ENCODE results near the gene HDAC11. TPM values are rescaled to one million over a fixed set of nuclear protein-coding genes. Genes with fewer than 3 reads are reported as not detected.

Gene HDAC11
- total RNA-seq, 1 donor from 2014 or later, result 15.2 TPM

DNA sequence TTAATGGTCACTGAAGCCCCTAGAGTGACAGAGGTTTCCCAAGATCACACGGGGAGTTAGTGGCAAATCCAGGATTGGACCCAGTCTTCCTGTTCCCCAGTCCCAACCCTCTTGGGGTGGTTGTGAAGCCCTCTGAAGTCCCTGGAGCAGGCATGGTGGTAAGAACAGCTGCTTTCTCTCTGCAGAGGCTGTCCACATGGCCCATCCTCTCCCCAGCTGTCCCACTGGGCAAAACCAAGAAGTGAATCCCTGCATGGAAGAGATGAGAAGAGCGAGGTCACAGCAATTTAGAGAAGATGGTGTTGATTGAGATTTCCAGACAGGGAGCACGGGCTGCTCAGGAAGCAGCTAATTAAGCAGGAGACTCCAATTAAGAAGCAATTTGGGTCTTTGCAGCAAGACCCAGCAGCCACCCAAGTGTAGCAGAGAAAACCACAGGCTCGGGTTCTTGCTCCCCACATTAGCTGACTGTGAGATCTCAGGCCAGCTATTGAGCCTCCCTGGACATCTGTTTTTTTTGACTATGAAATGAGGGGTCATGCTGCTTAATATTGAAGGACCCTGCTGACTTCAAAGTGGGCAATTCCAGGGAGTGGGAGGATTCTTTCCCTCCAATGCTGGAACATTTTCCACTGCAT lies 14.8 kb upstream of the HDAC11 start:
- H3K27ac Mint-ChIP-seq (ENCODE audit: unreplicated experiment), result no peak overlapping the region
- no peaks in the 10 kb centered on the region for H3K36me3 Mint-ChIP-seq (ENCODE audit: low read depth)
- H3K27me3 Mint-ChIP-seq (ENCODE audit: low read depth), result peaks cover 19% of the 10 kb centered on the region
- H3K4me3 Mint-ChIP-seq (ENCODE audit: unreplicated experiment), result no peak overlapping the region
- no peak for TF ChIP-seq CTCF (IDR thresholded peaks at IDR 0.05)
- no peak for DNase-seq (ENCODE audit: low spot score)
- peaks cover 5% of the 10 kb centered on the region for H3K4me1 Mint-ChIP-seq (ENCODE audit: low read depth)
- no peaks in the 10 kb centered on the region for H3K9me3 Mint-ChIP-seq (ENCODE audit: low read depth)

- Mint-ChIP-seq H3K9me3 (ENCODE audit: low read depth) (no peaks in the 10 kb centered on the region), H3K36me3 (ENCODE audit: low read depth) (no peaks in the 10 kb centered on the region), H3K27ac (ENCODE audit: unreplicated experiment) (no peak overlapping the region), H3K27me3 (ENCODE audit: low read depth) (peaks cover 26% of the 10 kb centered on the region), H3K4me1 (ENCODE audit: low read depth) (peaks cover 5% of the 10 kb centered on the region), H3K4me3 (ENCODE audit: unreplicated experiment) (no peak overlapping the region)
- no peak for TF ChIP-seq CTCF (IDR thresholded peaks at IDR 0.05)
- no peak for DNase-seq (ENCODE audit: low spot score)
Observed at GRCh38 chr3:13466781-13467180, 13.3 kb upstream of the HDAC11 start.

GRCh38 chr3:13470894-13471574 lies 9.1 kb upstream of the HDAC11 start:
- Mint-ChIP-seq H3K36me3 (ENCODE audit: low read depth) (no peaks in the 10 kb centered on the region), H3K27ac (ENCODE audit: unreplicated experiment) (no peak overlapping the region), H3K27me3 (ENCODE audit: low read depth) (peaks cover 24% of the 10 kb centered on the region), H3K4me1 (ENCODE audit: low read depth) (no peaks in the 10 kb centered on the region), H3K9me3 (ENCODE audit: low read depth) (no peaks in the 10 kb centered on the region), H3K4me3 (ENCODE audit: unreplicated experiment) (no peak overlapping the region)
- no peak for DNase-seq (ENCODE audit: low spot score)
- no peak for TF ChIP-seq CTCF (IDR thresholded peaks at IDR 0.05)

DNA sequence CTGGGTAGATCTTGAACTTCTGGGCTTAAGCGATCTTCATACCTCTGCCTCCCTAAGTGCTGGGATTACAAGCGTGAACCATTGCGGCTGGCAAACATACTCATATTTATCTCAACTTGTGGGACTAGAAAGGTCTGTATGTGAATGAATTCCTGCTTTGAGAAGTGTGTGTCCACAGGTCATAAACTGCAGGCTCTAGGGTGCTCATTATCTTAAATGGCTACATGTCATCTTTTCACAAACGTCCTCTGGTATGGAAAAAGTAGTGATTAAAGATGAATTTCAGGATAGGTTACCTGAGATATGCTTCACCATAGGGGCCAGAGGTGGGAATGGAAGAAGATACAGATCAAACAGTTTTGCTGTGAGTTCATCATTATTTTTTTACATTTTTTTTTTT lies 7.8 kb upstream of the HDAC11 start:
- H3K27me3 Mint-ChIP-seq (ENCODE audit: low read depth), result peaks cover 22% of the 10 kb centered on the region
- H3K4me1 Mint-ChIP-seq (ENCODE audit: low read depth), result no peaks in the 10 kb centered on the region

DNA sequence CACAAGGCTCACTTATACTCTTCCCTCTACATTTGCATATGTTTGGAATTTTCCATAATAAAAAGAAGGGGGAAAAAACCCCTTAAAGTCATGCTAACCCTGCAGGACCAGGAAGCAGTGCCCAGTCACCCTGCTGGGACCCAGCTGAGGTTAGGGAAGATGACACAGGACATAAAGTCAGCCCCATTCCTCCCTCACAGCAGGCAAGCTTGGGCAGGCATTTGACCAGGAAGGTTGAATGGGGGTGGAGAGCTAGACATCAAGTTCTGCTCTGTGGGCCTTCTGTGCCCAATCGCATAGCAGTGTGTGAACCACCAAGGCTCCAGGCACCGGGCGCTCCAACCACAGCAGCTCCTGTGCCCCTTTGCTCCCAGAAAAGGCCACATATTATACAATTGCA lies 7.1 kb upstream of the HDAC11 start:
- peaks cover 20% of the 10 kb centered on the region for H3K27me3 Mint-ChIP-seq (ENCODE audit: low read depth)
- no peaks in the 10 kb centered on the region for H3K4me1 Mint-ChIP-seq (ENCODE audit: low read depth)
- DNase-seq (ENCODE audit: low spot score), result no peak
- H3K27ac Mint-ChIP-seq (ENCODE audit: unreplicated experiment), result no peak overlapping the region
- no peak for TF ChIP-seq CTCF (IDR thresholded peaks at IDR 0.05)
- no peaks in the 10 kb centered on the region for H3K9me3 Mint-ChIP-seq (ENCODE audit: low read depth)
- no peaks in the 10 kb centered on the region for H3K36me3 Mint-ChIP-seq (ENCODE audit: low read depth)
- H3K4me3 Mint-ChIP-seq (ENCODE audit: unreplicated experiment), result no peak overlapping the region

More for the DNA sequence above, 7.8 kb upstream of the HDAC11 start:
- no peak for DNase-seq (ENCODE audit: low spot score)
- no peak for TF ChIP-seq CTCF (IDR thresholded peaks at IDR 0.05)
- Mint-ChIP-seq H3K36me3 (ENCODE audit: low read depth) (no peaks in the 10 kb centered on the region), H3K27ac (ENCODE audit: unreplicated experiment) (no peak overlapping the region), H3K4me3 (ENCODE audit: unreplicated experiment) (no peak overlapping the region), H3K9me3 (ENCODE audit: low read depth) (no peaks in the 10 kb centered on the region)

Measured in chondrocyte (in vitro differentiated cells).